HCT116 (cell line): Measurements from ENCODE around the gene NR2C2. TPM values are rescaled to one million over a fixed set of nuclear protein-coding genes. Genes with fewer than 3 reads are reported as not detected.

ENCODE experiments used
- ATAC-seq: fragments of 200-7000 bp; cut with Tn5 transposase; 2 replicates; pipeline ENCODE4 v1.9.1; 2020; ENCODE audit warnings: mild to moderate bottlenecking, moderate library complexity
- BruUV-seq: library from RNA; stranded (reverse); fragments of 400-500 nt; replicated peaks from 2 replicates; lab custom pipeline; 2021; lab: Mats Ljungman, UMichigan
- CTCF ChIA-PET: fragments of 300-600 bp; sonication (Branson Sonifier 250); formaldehyde crosslinking; loops from one replicate; lab custom pipeline; 2021; ENCODE audit warnings: antibody characterized with exemption; lab: Charles Lee
- POLR2A ChIA-PET: fragments of 300-600, 350-600 bp; sonication (Branson Sonifier 250); formaldehyde crosslinking; loops from one replicate; lab custom pipeline; 2021; ENCODE audit warnings: antibody characterized with exemption; lab: Charles Lee
- RAD21 ChIA-PET, 2 experiments: fragments of 300-600 bp; sonication (Branson Sonifier 250); formaldehyde crosslinking; loops; one replicate each; lab custom pipeline; 2023; ENCODE audit warnings: low total read pairs in 2 of 2; ENCODE audit not compliant: uncharacterized antibody in 2 of 2, unreplicated experiment in 2 of 2, low non-redundant PET in 1 of 2; lab: Charles Lee
- DNase-seq: peaks from one replicate; pipeline ENCODE4 v3.0.0-alpha.2; 2010; ENCODE audit warnings: low read depth, low spot score
- H2AFZ ChIP-seq: fragments of 200-600 bp; shearing (Covaris generic), sonication (generic); 2 replicates; pipeline ENCODE4 v1.6.1; 2017; ENCODE audit warnings: low read depth, mixed run types, mixed read lengths, antibody characterized with exemption, low read length; ENCODE audit not compliant: poor library complexity, severe bottlenecking
- H3K27ac ChIP-seq: 2 replicates; pipeline ENCODE4 v1.5.1; 2012; ENCODE audit warnings: low read depth, low read length
- H3K27me3 ChIP-seq: fragments of 200-600 bp; sonication (generic); 2 replicates; pipeline ENCODE4 v1.6.1; 2016; ENCODE audit warnings: mixed run types, low read length, mixed read lengths; ENCODE audit not compliant: insufficient read depth
- H3K36me3 ChIP-seq, 2 experiments: fragments of 200-500 bp in 1 of 2; fragments of 200-600 bp in 1 of 2; sonication (Bioruptor generic) in 1 of 2; sonication (generic) in 1 of 2; 2 replicates each; pipeline versions ENCODE4 v1.5.1 to v1.6.1; 2014 to 2016; ENCODE audit warnings: low read length in 2 of 2, inconsistent platforms in 1 of 2, mixed read lengths in 1 of 2, mixed run types in 1 of 2; ENCODE audit not compliant: insufficient read depth in 2 of 2, control insufficient read depth in 1 of 2
- H3K4me1 ChIP-seq, 2 experiments: fragments of 200-600 bp in 1 of 2; sonication (generic) in 1 of 2; 2 replicates each; pipeline versions ENCODE4 v1.5.1 to v1.6.1; 2012 to 2017; ENCODE audit warnings: low read length in 2 of 2, inconsistent platforms in 1 of 2, mild to moderate bottlenecking in 1 of 2, mixed read lengths in 1 of 2, mixed run types in 1 of 2, moderate library complexity in 1 of 2; ENCODE audit not compliant: insufficient read depth in 2 of 2, control insufficient read depth in 1 of 2
- H3K4me2 ChIP-seq: fragments of 200-600 bp; sonication (generic); 2 replicates; pipeline ENCODE4 v1.6.1; 2017; ENCODE audit warnings: mixed run types, low read length, mixed read lengths
- H3K4me3 ChIP-seq, 2 experiments: fragments of 200-600 bp in 1 of 2; sonication (generic) in 1 of 2; replicated peaks in 1 of 2; 2 replicates each; pipeline ENCODE4 v1.5.1; 2011 to 2016; ENCODE audit warnings: low read length in 2 of 2, control low read depth in 1 of 2, low read depth in 1 of 2, mild to moderate bottlenecking in 1 of 2, mixed read lengths in 1 of 2, mixed run types in 1 of 2
- H3K79me2 ChIP-seq: fragments of 200-600 bp; sonication (generic); 2 replicates; pipeline ENCODE4 v1.6.1; 2017; ENCODE audit warnings: mild to moderate bottlenecking, mixed run types, low read length, moderate library complexity, mixed read lengths; ENCODE audit not compliant: insufficient read depth
- H3K9ac ChIP-seq: fragments of 200-600 bp; sonication (generic); 2 replicates; pipeline ENCODE4 v1.6.1; 2016; ENCODE audit warnings: low read length, mixed read lengths
- H3K9me2 ChIP-seq: fragments of 200-600 bp; sonication (generic), shearing (Covaris generic); 2 replicates; pipeline ENCODE4 v1.6.1; 2017; ENCODE audit warnings: mixed run types, mild to moderate bottlenecking, moderate library complexity; ENCODE audit not compliant: insufficient read depth
- H3K9me3 ChIP-seq, 2 experiments: fragments of 200-500 bp in 1 of 2; fragments of 200-600 bp in 1 of 2; sonication (Bioruptor generic) in 1 of 2; sonication (generic) in 1 of 2; 2 replicates each; pipeline ENCODE4 v1.6.1; 2014 to 2017; ENCODE audit warnings: low read length in 2 of 2, mixed read lengths in 2 of 2, inconsistent platforms in 1 of 2, low read depth in 1 of 2, mild to moderate bottlenecking in 1 of 2, mixed run types in 1 of 2, moderate library complexity in 1 of 2; ENCODE audit not compliant: control insufficient read depth in 1 of 2, insufficient read depth in 1 of 2
- H4K20me1 ChIP-seq: fragments of 200-600 bp; sonication (generic), shearing (Covaris generic); 2 replicates; pipeline ENCODE4 v1.6.1; 2017; ENCODE audit warnings: mixed run types, mild to moderate bottlenecking, moderate library complexity; ENCODE audit not compliant: insufficient read depth
- CBX3 ChIP-seq: IDR thresholded peaks from 2 replicates; pipeline ENCODE4 v1.6.1; 2012; ENCODE audit warnings: low read depth
- CTCF ChIP-seq, 3 experiments: fragments of 200-600 bp in 1 of 3; sonication (generic) in 1 of 3; IDR thresholded peaks in 2 of 3; conservative IDR thresholded peaks in 1 of 3; 2 replicates each; pipeline ENCODE4 v1.5.1; 2012 to 2017; ENCODE audit warnings: low read depth in 2 of 3, low read length in 2 of 3, antibody characterized with exemption in 1 of 3, borderline replicate concordance in 1 of 3, control low read depth in 1 of 3, mild to moderate bottlenecking in 1 of 3, mixed read lengths in 1 of 3, mixed run types in 1 of 3, moderate library complexity in 1 of 3; ENCODE audit not compliant: insufficient read depth in 1 of 3
- POLR2A ChIP-seq: IDR thresholded peaks from 2 replicates; pipeline ENCODE4 v1.7.0; 2011; ENCODE audit warnings: borderline replicate concordance; ENCODE audit not compliant: insufficient read depth, insufficient read length; ENCODE audit errors: extremely low read depth
- RAD21 ChIP-seq: IDR thresholded peaks from 2 replicates; pipeline ENCODE4 v1.6.1; 2012; ENCODE audit warnings: low read depth, mild to moderate bottlenecking
- SP1 ChIP-seq: IDR thresholded peaks from 2 replicates; pipeline ENCODE4 v1.6.1; 2012; ENCODE audit warnings: low read depth
- TCF7L2 ChIP-seq: IDR thresholded peaks from 2 replicates; pipeline ENCODE4 v1.7.0; 2011; ENCODE audit warnings: borderline replicate concordance, inconsistent platforms; ENCODE audit not compliant: insufficient read depth, insufficient read length; ENCODE audit errors: extremely low read depth
- intact Hi-C: fragments of 100-400 bp; cut with micrococcal nuclease; formaldehyde crosslinking; loops from 2 replicates; pipeline ENCODE4 v1.10.0; 2022
- total RNA-seq: library from RNA; stranded (reverse); gene quantifications from one replicate; pipeline ENCODE4 v1.2.1, GENCODE V29; 2021; ENCODE audit not compliant: unreplicated experiment

The NR2C2 gene
- total RNA-seq, 1 experiment from 2014 or later = 45.0 TPM

- DNase-seq (peak; percentile 66), ATAC-seq (peak; percentile 55)
- no peaks in the 10 kb centered on the region for H4K20me1 ChIP-seq
- peak overlapping the region; percentile 53 for H3K4me2 ChIP-seq
- H3K9ac ChIP-seq = no peak overlapping the region
- H3K36me3 ChIP-seq = no peaks in the 10 kb centered on the region
- ChIA-PET RAD21 (no interaction called here), POLR2A (no interaction called here)
- no peaks in the 10 kb centered on the region for H3K9me2 ChIP-seq
- no peak overlapping the region for H3K27ac ChIP-seq
- peak overlapping the region; percentile 86 for H2AFZ ChIP-seq
- TF ChIP-seq SP1 = no peak
- no peak for TF ChIP-seq POLR2A
- peak; percentile 68 to 84 (median 74) for TF ChIP-seq CTCF (IDR thresholded peaks at IDR 0.05 in 2 of 3, conservative IDR thresholded peaks at IDR 0.05 in 1 of 3; ENCODE audit: borderline replicate concordance in 1 of 3, insufficient read depth in 1 of 3, low read depth in 2 of 3, low read length in 2 of 3)
- peak; percentile 91 for TF ChIP-seq RAD21
- no peak for TF ChIP-seq TCF7L2
- TF ChIP-seq CBX3 = no peak
- TF ChIP-seq, all 23 proteins: peak for 2
- no peaks in the 10 kb centered on the region for H3K79me2 ChIP-seq
- intact Hi-C loops = loop anchor here (5.0 to 10.0 kb wide), 4 partner anchors 116 to 721 kb away; partner anchors contain the start of gene CAPN7
- no TSS peak for BruUV-seq
- H3K27me3 ChIP-seq = no peaks in the 10 kb centered on the region
- CTCF ChIA-PET = interaction anchor here (1.0 to 2.3 kb wide), 4 partner anchors 125 to 722 kb away, joined by 3 to 12 read pairs (median 4); partner anchors contain the start of gene MRPS25
- no peaks in the 10 kb centered on the region for H3K9me3 ChIP-seq
- H3K4me1 ChIP-seq = peaks cover 0 to 3% of the 10 kb centered on the region in 2 experiments; a peak in 1 of 4 replicates
- no peak overlapping the region; a peak in 1 of 4 replicates for H3K4me3 ChIP-seq
These were observed 21.4 kb upstream of the NR2C2 start for GRCh38 chr3:14925729-14926591.
